Superior temporal gyrus (tissue), 1 donor: Measurements from ENCODE around the gene NPW.
"Not testable (repeated sequence)": the region's sequence is repeated elsewhere in the genome, so short reads cannot be mapped to it uniquely, and the experiment has no call there.

ENCODE experiments used
- DNase-seq: peaks from one replicate; pipeline ENCODE4 v3.0.0-alpha.2; 2016; ENCODE audit errors: extremely low spot score

The NPW gene

GRCh38 chr16:2002406-2003230 lies 17.0 kb upstream of the NPW start:
- DNase-seq, result no peak

GRCh38 chr16:2003231-2003826 lies 16.3 kb upstream of the NPW start:
- no peak for DNase-seq

GRCh38 chr16:2003827-2004641 lies 15.6 kb upstream of the NPW start:
- peak; percentile 78 for DNase-seq

GRCh38 chr16:2004795-2005517 lies 14.6 kb upstream of the NPW start:
- DNase-seq, result no peak

GRCh38 chr16:2005646-2006045 lies 13.9 kb upstream of the NPW start:
- no peak for DNase-seq

GRCh38 chr16:2006317-2006716 lies 13.3 kb upstream of the NPW start:
- DNase-seq, result no peak

GRCh38 chr16:2007081-2007836 lies 12.3 kb upstream of the NPW start:
- DNase-seq, result no peak

GRCh38 chr16:2008009-2008526 lies 11.5 kb upstream of the NPW start:
- DNase-seq, result no peak

- no peak for DNase-seq
Observed at GRCh38 chr16:2008631-2009163, 10.9 kb upstream of the NPW start.

GRCh38 chr16:2009164-2009711 lies 10.3 kb upstream of the NPW start:
- no peak for DNase-seq

- DNase-seq, result peak; percentile 89
Observed at GRCh38 chr16:2009791-2010510, 9.6 kb upstream of the NPW start, which contains the start of gene ZNF598. Gene ZNF598 (minus strand): TSS chr16:2009821.

GRCh38 chr16:2011726-2012125 lies 7.9 kb upstream of the NPW start:
- DNase-seq, result not testable (repeated sequence)

GRCh38 chr16:2013527-2013926 lies 6.1 kb upstream of the NPW start:
- no peak for DNase-seq

- DNase-seq, result no peak
Observed at GRCh38 chr16:2015117-2015946, 4.3 kb upstream of the NPW start.

- DNase-seq, result no peak
Observed at GRCh38 chr16:2015947-2016208, 3.7 kb upstream of the NPW start.

GRCh38 chr16:2016407-2016922 lies 3.1 kb upstream of the NPW start:
- no peak for DNase-seq

- DNase-seq, result no peak
Observed at GRCh38 chr16:2019921-2020831, 591 bp downstream of the NPW start.

- DNase-seq, result no peak
Observed at GRCh38 chr16:2022723-2023091, 3.1 kb downstream of the NPW start.
